Measurements from ENCODE around the gene CDH4.

CDH4 gene

DNA sequence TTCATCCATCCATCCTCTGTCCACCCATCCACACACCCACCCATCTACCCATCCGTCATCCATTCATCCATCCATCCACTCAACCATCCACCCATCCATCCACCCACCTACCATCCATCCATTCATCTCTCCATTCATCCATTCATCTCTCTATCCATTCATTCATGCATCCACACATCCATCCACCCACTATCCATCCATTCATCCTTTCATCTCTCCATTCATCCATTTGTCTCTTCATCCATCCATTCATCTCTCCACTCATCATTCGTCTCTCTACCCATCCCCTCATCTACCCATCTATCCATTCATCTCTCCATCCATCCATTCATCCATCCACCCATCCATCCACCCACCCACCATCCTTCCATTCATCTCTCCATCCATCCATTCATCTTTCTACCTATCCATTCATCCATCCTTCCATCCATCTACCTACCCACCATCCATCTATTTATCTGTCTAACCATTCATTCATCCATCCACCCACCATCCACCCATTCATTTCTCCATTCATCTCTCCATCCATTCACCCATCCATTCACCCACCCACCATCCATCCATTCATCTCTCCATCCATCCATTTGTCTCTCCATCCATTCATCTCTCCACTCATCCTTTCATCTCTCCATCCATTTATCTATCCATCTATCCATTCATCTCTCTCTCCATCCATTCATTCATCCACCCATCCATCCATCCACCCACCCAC is 538.2 kb downstream of the CDH4 start (continued):
- no peak for TF ChIP-seq ZNF791 (tag by site-specific recombination; IDR thresholded peaks at IDR 0.05)
- no peak for TF ChIP-seq FEZF1 (tag by site-specific recombination; IDR thresholded peaks at IDR 0.05)
- peak; percentile 96 for TF ChIP-seq ZNF366 (tag by site-specific recombination; conservative IDR thresholded peaks at IDR 0.05)
- TF ChIP-seq ZNF114 (tag by site-specific recombination; IDR thresholded peaks at IDR 0.05) = no peak
- TF ChIP-seq MEIS1 (CRISPR knock-in tag; IDR thresholded peaks at IDR 0.05; ENCODE audit: borderline replicate concordance) = no peak

DNA sequence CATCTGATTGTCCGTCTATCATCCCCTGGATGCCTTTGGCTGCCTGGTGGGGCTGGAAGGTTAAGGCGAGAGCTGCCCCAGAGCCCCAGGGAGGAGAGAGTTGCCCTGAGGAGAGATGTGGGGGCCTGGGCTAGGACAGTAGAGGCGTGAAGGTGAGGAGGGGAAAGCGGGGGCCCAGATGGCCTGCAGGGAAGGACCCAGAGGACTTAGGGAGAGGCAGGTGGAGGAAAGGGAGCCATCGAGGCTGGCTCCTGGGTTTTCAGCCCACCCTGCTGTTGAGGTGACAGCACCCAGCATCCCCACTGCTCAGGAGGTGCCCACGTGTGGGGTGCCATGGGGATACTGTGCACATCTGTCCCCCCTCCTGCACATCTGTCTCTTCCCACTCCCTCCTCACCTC is 539.9 kb downstream of the CDH4 start:
- no peak for TF ChIP-seq ZNF221 (tag by site-specific recombination; IDR thresholded peaks at IDR 0.05; ENCODE audit: borderline replicate concordance)
- no peak overlapping the region for H3K4me3 ChIP-seq (ENCODE audit: low read depth, low read length)
- no peaks in the 10 kb centered on the region for H3K4me1 ChIP-seq (ENCODE audit: control insufficient read depth, insufficient read depth, low read length)
- POLR2A ChIA-PET = no interaction called here
- CTCF ChIA-PET = no interaction called here
- no peaks in the 10 kb centered on the region for H3K36me3 ChIP-seq (ENCODE audit: control insufficient read depth in 2 of 2, insufficient read depth in 1 of 2, low read length in 2 of 2)
- H3K27ac ChIP-seq (ENCODE audit: extremely low read depth, low read depth, low read length) = no peak overlapping the region
- H3K9me3 ChIP-seq (ENCODE audit: control insufficient read depth, insufficient read depth, low read depth, low read length) = no peaks in the 10 kb centered on the region

DNA sequence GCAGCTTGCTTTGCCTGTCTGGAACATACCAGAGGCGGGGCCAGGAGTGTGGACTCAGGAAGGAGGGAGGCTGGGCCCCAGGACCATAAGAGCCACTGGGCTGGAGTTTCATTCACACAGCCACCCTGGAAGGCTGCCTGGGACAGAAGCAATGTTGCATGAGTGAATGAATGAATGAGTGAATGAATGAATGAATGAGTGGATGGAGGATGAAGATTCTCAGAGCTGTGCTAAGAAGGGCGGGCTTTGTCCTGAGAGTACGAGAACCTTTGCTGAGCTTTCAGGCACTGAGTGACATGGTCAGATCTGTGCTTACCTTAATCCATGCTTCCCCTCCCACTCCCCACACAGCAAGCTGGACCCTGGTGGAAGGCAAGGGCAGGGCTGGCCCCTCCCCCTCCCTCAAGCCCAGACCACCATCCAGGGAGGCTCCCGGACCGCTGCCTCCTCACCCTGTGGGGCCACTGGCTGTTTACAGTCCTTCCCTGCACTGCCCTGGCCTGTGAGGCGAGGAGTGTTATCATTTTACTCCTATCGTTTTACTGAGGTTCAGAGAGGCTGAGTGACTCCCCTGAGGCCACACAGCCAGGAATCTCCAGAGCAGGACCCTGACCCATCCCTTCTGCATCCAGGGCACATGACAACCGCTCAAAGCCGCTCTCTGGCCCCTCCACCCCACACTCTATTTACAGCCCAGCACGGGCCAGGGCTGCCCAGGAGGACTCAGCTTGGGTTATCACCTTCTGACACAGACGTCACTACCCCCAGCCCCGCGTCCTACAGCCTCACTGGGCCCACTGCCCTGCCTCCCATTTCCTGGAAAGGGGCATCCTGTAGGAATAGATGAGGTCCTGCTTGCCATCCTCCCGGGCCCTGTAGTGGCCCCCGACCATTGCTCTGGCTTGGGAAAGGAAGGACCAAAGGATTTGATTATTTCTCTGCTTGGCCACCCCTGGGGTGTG is 543.9 kb downstream of the CDH4 start:
- H3K36me3 ChIP-seq (ENCODE audit: control insufficient read depth in 2 of 2, insufficient read depth in 1 of 2, low read length in 2 of 2) = no peaks in the 10 kb centered on the region
- TF ChIP-seq ZNF24 (tag by site-specific recombination; IDR thresholded peaks at IDR 0.05) (peak; percentile 86; the same call in 1 of the 2 replicates), OVOL3 (tag by site-specific recombination; IDR thresholded peaks at IDR 0.05) (no peak), ZBTB8A (tag by site-specific recombination; IDR thresholded peaks at IDR 0.05) (no peak), ZNF341 (tag by site-specific recombination; IDR thresholded peaks at IDR 0.05; ENCODE audit: low read depth) (0 out of 2 replicates have a peak, but pooled peaks have one; percentile 23)
- POLR2A ChIA-PET = no interaction called here
- H3K4me1 ChIP-seq (ENCODE audit: control insufficient read depth, insufficient read depth, low read length) = no peaks in the 10 kb centered on the region
- no peaks in the 10 kb centered on the region for H3K9me3 ChIP-seq (ENCODE audit: control insufficient read depth, insufficient read depth, low read depth, low read length)
- no peak overlapping the region for H3K27ac ChIP-seq (ENCODE audit: extremely low read depth, low read depth, low read length)
- CTCF ChIA-PET = interaction anchor here (1.0 kb wide), 1 partner anchor 131 kb away, joined by 4 read pairs; no protein-coding TSS in a partner anchor
- H3K4me3 ChIP-seq (ENCODE audit: low read depth, low read length) = no peak overlapping the region

DNA sequence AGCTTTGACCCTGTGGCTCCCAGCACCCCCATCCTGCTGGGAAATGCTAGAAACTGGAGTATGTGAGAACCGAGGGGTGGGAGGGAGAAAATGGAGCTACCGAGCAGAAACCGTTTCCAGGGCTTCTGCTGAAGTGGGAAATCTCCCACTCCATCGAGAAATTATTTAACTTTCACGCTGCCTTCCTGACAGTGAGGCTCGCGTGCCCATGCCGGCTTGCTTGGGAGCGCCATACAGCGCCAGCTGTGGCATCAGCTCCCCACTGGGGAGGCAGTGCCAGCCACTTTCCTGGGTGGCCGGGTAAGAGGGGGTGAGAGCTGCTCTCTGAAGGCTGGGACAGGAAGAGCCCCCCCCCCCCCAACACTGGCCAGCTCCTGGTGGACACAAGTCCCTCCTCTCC is 544.7 kb downstream of the CDH4 start:
- Histone ChIP-seq H3K4me3 (ENCODE audit: low read depth, low read length) (no peak overlapping the region), H3K36me3 (ENCODE audit: control insufficient read depth in 2 of 2, insufficient read depth in 1 of 2, low read length in 2 of 2) (no peaks in the 10 kb centered on the region), H3K27ac (ENCODE audit: extremely low read depth, low read depth, low read length) (no peak overlapping the region), H3K4me1 (ENCODE audit: control insufficient read depth, insufficient read depth, low read length) (no peaks in the 10 kb centered on the region), H3K9me3 (ENCODE audit: control insufficient read depth, insufficient read depth, low read depth, low read length) (no peaks in the 10 kb centered on the region)
- ChIA-PET CTCF (interaction anchor here (0.6 to 1.0 kb wide), 2 partner anchors 45 to 131 kb away, joined by 3 to 4 read pairs; no protein-coding TSS in a partner anchor), POLR2A (no interaction called here)
- TF ChIP-seq ZNF76 (tag by site-specific recombination; IDR thresholded peaks at IDR 0.05; ENCODE audit: borderline replicate concordance, low read depth) (no peak), ZNF146 (tag by site-specific recombination; IDR thresholded peaks at IDR 0.05) (no peak), ZNF350 (tag by site-specific recombination; IDR thresholded peaks at IDR 0.05) (no peak), KLF1 (tag by site-specific recombination; IDR thresholded peaks at IDR 0.05) (no peak), ZNF707 (tag by site-specific recombination; IDR thresholded peaks at IDR 0.05) (no peak), ZFP37 (tag by site-specific recombination; IDR thresholded peaks at IDR 0.05) (no peak), ZNF433 (tag by site-specific recombination; IDR thresholded peaks at IDR 0.05; ENCODE audit: low read depth) (no peak), ZNF19 (tag by site-specific recombination; IDR thresholded peaks at IDR 0.05; ENCODE audit: low read depth) (no peak), ZNF791 (tag by site-specific recombination; IDR thresholded peaks at IDR 0.05) (no peak), ZNF354C (tag by site-specific recombination; IDR thresholded peaks at IDR 0.05; ENCODE audit: borderline replicate concordance, low read depth) (no peak), ZNF133 (tag by site-specific recombination; IDR thresholded peaks at IDR 0.05) (no peak)
- TF ChIP-seq, protein P1, sequence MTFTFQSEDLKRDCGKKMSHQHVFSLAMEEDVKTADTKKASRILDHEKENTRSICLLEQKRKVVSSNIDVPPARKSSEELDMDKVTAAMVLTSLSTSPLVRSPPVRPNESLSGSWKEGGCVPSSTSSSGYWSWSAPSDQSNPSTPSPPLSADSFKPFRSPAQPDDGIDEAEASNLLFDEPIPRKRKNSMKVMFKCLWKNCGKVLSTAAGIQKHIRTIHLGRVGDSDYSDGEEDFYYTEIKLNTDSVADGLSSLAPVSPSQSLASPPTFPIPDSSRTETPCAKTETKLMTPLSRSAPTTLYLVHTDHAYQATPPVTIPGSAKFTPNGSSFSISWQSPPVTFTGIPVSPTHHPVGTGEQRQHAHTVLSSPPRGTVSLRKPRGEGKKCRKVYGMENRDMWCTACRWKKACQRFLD (tag by site-specific recombination; IDR thresholded peaks at IDR 0.05) = no peak
- TF ChIP-seq, protein P2, sequence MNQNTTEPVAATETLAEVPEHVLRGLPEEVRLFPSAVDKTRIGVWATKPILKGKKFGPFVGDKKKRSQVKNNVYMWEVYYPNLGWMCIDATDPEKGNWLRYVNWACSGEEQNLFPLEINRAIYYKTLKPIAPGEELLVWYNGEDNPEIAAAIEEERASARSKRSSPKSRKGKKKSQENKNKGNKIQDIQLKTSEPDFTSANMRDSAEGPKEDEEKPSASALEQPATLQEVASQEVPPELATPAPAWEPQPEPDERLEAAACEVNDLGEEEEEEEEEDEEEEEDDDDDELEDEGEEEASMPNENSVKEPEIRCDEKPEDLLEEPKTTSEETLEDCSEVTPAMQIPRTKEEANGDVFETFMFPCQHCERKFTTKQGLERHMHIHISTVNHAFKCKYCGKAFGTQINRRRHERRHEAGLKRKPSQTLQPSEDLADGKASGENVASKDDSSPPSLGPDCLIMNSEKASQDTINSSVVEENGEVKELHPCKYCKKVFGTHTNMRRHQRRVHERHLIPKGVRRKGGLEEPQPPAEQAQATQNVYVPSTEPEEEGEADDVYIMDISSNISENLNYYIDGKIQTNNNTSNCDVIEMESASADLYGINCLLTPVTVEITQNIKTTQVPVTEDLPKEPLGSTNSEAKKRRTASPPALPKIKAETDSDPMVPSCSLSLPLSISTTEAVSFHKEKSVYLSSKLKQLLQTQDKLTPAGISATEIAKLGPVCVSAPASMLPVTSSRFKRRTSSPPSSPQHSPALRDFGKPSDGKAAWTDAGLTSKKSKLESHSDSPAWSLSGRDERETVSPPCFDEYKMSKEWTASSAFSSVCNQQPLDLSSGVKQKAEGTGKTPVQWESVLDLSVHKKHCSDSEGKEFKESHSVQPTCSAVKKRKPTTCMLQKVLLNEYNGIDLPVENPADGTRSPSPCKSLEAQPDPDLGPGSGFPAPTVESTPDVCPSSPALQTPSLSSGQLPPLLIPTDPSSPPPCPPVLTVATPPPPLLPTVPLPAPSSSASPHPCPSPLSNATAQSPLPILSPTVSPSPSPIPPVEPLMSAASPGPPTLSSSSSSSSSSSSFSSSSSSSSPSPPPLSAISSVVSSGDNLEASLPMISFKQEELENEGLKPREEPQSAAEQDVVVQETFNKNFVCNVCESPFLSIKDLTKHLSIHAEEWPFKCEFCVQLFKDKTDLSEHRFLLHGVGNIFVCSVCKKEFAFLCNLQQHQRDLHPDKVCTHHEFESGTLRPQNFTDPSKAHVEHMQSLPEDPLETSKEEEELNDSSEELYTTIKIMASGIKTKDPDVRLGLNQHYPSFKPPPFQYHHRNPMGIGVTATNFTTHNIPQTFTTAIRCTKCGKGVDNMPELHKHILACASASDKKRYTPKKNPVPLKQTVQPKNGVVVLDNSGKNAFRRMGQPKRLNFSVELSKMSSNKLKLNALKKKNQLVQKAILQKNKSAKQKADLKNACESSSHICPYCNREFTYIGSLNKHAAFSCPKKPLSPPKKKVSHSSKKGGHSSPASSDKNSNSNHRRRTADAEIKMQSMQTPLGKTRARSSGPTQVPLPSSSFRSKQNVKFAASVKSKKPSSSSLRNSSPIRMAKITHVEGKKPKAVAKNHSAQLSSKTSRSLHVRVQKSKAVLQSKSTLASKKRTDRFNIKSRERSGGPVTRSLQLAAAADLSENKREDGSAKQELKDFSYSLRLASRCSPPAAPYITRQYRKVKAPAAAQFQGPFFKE (tag by site-specific recombination; IDR thresholded peaks at IDR 0.05; ENCODE audit: borderline replicate concordance) = no peak
